ENCODE results near the gene SIRPG.
"Not testable (repeated sequence)": the region's sequence is repeated elsewhere in the genome, so short reads cannot be mapped to it uniquely, and the experiment has no call there.

SIRPG gene

DNA sequence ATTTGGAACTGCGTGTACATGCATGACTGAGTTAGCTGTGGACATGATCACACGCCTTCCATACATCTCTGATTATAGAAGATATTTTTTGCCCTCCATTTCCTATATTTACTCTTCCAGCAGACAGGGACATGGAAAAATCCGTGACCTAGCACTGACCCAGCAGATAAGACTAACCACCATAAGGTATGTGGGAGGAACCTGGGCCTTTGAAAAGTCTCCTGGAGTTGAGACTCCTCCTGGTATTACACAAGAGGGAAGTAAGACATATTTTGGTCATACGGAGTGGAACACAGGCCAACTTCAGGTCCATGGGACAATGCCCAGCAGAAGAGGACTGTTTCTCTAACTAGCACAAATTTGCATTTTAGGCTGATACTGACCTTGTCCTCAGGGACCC, 24.0 kb downstream of the SIRPG start:
- no peak for DNase-seq

DNA sequence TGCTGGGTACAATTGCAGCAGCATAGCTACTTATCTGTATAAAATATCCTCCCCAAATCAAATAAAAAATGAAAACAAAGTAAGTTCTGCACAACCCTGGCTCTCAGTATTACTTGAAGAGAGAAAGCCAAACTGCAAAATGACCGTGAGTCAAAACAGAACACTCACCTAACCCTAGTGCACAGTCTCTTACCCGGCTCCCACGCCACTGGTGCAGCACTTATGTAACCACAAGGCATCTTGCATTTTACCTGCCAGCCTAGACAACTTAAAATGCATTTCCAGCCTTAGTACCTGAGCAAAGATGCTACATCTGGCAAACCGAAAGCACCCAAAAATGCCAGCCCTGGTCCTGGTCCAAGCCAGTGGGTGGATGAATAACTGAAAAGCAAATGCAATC, 25.4 kb downstream of the SIRPG start:
- no peak for DNase-seq

DNA sequence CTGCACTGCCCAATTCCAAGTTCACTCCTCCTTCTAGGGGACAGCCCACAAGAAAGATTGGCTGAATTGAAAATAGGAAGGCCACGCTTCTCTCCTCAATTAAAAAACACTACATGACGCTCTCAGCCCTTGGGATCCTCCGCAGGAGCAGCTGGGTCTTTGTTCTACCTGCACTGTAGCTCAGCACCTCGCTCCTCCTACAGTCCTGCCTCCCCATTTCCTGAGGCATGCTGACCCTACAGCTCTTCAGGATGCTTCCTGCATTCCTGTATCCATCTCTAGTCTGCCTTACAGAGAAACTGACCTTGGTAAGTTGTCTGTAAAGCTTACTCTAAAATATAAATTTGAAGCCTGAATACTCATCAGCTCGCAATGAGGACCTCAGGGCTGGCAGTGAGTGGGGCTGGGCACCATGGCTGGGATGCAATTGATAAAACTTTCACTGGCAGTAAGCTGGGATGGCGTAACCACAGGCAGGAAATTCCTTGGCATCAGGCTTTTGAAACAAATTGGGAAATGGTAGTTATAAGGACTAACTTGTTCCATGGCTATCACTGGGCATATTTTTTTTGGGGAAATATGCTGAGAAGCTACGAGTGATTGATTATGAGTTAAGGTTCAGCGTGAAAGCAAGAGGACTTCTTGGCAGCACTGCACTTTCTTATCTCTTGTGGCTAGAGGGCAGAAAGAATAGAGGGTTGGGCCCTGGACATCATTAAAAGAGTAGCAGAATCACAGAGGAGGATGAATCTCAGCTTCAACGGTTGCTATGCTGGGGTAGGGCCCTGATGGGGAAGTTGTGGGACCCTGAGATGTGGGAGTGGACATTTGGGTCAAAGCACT, 26.0 kb downstream of the SIRPG start:
- no peak for DNase-seq

DNA sequence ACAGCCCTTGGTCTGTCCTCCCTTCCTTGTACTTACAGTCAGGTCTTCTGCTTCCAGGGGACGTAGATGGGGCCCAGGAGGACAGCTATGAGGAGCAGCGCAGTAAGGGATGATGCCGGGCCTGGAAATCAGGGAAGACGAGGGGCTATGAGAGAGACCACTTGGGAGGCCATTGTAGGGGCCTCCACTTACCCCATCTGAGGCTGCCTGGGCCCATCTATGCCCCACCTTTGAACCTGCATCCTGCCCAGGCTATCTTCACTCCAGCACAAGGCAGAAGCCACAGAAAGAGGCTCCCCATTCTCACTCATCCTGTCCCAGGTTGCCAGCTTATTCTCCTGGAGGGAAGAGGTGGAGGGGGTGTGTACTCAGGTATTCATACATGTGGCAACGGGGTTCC, 27.4 kb downstream of the SIRPG start:
- no peak for DNase-seq

DNA sequence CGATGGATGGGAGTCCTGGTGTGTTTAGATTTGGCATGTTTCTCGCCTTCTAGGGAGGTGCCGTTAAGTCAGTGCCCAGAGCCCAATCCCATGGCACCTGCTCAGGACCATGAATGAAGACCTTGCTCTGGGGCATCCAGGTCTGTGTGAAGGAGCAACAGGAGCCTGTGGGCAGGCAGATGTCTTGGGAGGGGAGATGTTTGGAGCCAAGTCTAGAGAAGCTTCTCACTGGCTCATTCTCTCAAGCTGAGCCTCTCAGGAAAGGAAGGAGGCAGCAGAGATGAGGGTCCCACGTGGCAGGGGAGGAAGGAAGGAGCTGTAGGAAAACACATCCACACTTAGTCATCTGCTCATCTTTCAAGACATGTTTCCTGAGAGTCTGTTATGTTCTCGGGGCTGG, 28.3 kb downstream of the SIRPG start:
- no peak for DNase-seq

DNA sequence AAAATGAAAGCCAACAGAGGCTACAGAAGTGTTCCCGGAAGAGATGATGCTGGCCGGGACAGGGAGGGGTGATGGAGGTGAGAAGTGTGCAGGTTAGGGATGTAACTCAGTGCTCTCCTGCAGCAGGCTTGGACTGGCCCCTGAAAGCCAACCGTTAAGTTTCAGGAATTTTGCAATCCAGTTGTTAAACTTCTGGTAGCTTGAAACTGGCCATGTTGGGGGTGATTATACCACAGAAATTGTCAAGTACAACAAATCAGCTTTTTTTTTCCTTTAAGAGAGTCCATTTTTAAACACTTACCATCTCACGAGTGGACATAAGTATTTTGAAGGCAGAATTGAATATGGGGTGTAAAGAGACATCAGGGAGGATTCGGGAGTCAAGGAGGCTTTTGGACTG, 29.0 kb downstream of the SIRPG start:
- DNase-seq = no peak

DNA sequence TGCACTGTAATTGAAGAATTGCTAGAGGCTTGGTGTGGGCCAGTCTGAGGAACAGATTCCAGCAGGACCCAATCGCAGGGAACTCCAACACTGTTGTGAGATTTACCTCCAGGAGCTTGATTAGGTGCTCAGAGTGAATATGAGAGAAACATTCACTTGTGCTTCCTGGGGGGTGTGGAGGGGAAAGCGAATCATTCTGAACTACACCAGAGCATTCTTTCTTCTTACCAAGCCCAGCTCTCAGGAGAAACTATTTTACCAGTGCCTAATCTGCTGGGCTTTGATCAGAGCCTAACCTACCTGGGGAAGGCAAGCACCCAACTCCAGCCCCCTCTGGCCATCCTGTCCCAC, 30.4 kb downstream of the SIRPG start:
- no peak for DNase-seq

DNA sequence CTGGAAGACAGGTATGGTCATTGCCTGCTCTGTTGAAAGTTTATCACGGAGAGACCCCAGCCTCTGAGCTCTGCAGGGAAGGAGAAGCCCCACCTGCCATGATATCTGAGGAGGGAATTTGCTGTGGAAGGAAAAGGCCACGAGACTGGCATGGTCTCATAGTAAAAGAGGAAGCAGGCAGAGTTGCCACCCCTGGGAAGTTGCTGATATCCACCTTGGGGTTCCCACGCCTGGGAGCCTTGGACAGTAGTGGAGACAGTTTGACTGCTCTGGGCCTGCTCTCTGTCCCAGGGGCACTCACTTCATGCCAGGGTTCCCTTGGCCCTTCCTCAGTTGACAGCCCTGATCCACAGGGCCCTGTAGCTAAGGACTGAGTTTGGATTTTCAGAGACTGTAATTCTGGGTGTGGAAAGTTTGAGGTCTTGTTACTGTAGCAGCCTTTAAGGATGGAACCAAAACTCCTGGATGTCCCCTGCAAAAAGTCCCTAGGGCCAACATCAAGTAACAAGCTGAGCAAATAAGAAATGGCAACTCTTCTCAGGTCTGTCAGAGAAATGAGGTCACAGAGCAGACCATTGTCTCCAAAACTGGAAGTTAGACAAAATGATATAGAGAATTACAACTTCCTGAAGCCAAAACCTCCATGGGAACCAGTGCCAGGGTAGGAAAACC, 30.9 kb downstream of the SIRPG start:
- no peak for DNase-seq

DNA sequence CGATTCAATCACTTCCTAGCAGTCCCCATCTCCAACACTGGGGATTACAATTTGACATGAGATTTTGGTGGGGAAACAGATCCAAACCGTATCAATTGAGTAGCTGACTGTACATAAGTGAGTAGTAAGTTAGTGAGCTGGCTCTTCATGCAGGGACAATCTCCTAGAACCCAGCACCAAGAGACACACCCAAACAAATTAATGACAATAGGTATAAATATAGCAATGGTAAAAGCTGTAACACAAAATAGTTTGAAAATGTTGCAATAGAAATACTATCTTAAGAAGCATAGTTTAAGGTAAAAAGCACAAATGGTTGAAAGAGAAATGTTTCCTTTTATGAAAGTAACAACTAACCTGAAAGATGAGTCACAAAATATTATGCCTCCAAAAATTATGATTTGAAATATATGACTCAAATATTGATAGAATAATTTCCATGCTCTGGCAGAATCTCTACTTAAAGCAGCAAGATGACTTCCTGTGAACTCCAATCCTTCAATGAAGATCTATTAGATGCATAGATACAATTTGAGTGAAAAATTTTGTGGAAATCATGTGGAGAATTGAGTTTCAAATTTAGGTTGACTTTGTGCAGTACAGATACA, 32.4 kb downstream of the SIRPG start:
- no peak for DNase-seq

DNA sequence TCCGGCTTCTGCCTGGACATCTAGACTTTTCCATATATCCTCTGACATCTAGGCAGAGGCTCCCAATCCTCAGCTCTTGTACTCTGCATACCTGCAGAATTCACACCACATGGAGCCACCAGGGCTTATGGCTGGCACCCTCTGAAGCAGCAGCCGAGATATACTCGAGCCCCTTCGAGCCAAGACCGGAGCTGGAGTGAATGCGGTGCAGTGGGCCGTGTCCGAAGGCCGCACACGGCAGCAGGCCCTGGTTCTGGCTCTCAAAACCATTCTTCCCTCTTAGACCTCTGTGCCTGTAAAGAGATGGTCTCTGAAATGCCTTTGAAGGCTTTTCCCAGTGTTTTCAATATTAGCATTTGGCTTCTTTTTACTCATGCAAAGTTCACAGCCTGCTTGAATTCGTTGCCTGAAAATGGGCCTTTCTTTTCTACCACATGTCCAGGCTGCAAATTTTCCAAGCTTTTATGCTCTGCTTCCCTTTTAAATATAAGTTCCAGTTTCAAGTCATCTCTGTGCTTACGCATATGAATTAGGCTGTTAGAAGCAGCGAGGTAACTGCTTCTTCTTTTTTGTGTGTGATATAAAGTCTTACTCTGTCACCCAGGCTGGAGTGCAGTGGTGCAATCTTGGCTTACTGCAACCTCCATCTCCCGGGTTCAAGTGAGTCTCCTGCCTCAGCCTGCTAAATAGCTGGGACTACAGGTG, 33.9 kb downstream of the SIRPG start:
- no peak for DNase-seq

DNA sequence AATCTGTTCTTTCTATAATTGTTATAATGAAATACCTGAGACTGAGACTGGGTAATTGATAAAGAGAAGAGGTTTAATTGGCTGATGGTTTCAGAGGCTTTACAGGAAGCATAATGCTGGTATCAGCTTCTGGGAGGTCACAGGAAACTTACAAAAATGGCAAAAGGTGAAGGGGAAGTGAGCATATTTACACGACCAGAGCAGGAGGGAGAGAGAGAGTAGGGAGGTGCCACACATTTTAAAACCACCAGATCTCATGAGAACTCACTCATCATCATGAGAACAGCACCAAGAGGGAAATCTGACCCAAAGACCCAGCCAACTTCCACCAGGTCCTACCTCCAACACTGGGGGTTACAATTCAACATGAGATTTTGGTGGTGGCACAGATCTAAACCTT, 35.1 kb downstream of the SIRPG start:
- no peak for DNase-seq

DNA sequence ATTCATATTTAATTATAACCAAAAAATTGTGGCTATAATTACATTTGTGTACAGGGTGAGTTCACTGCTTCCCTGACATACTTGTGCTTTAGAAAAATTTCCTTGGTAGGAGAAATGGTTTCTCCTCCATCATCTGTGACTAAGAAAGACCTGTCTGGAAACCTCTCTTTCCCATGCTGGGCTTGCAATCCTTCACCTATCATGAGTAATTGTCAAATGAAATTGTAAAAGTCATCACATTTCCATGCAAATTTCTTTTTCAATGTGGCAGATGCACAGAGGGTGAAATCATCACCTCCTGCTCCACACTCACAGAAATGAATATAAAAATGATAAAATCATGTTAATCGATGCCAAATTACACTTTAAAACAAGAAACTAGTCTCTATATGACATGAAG, 36.3 kb downstream of the SIRPG start:
- no peak for DNase-seq

DNA sequence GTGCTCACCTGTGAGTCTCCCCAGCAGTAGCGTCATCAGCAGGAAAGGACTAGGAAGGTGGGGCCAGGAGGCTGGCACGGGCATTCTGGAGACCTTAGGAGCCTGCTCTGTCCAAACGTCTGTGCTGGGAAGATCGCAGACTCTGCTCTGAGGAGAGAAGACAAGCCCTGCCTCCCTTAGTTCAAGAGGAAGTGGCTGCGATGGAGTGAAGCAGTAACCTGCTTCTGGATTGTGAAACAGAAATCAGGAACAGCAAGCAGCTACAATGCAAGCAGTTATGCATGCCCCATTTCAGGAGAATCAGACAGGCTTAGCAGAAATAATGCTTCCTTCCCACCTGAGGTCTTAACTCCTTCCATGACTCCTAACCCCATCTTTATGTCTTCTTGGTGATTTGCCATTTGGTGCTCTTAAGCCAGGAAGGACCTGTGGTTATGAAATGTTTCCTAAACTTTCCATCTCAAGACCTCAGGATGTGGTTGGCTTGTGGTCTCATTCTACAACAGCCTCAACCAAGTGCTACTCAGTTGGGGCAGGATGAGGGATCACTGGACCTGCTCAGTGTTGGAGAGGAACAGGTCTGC, 37.6 kb downstream of the SIRPG start, which contains the start of gene SIRPB1:
SIRPB1 (minus strand) TSS at position 149 of the 584 bp plus-strand sequence; CDS start at position 84, 65 bp downstream.
- DNase-seq = no peak

DNA sequence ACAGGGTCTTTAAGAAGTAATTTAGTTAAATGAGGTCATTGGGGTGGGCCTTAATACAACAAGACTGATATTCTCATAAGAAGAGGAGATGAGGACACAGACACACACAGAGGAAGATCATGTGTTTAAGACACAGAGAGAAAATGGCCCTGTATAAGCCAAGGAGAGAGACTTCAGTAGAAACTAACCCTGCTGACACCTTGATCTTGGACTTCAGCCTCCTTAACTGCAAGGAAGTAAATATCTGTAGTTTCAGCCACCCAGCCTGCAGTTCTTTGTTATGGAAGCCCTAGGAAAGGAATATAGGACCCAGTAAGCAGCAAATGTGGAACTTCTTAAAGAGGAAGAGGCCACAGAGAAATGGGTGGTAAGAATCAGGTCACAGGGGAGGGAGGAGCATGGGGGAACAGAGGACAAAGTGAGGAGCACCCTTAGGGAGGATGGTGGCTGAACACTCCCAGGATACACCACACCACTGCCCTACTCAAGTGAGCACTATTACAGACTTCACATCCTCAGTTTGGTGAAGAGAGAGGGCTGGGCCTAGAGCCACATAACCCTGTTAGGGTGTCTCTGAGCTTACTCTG, 38.5 kb downstream of the SIRPG start:
- DNase-seq = no peak

DNA sequence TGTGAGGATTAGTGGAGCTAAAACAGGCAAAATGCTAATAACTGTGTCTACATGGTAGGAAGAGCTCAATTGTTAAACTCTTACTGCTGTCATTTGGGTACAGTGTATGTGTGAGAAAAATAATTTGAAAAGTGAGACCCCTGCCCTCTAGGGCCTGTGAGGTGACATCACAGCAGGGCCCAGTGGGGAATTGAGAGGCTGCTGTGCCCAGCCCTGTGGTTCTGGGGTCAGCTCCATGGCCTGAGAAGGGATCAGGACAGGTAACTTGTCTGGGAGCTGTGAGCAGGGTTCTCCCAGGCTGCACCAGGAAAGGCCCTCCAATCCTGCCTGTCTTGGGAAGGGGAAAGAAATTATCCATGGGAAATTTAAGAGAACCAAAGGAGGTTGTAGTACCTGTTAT, 39.1 kb downstream of the SIRPG start:
- DNase-seq = no peak

DNA sequence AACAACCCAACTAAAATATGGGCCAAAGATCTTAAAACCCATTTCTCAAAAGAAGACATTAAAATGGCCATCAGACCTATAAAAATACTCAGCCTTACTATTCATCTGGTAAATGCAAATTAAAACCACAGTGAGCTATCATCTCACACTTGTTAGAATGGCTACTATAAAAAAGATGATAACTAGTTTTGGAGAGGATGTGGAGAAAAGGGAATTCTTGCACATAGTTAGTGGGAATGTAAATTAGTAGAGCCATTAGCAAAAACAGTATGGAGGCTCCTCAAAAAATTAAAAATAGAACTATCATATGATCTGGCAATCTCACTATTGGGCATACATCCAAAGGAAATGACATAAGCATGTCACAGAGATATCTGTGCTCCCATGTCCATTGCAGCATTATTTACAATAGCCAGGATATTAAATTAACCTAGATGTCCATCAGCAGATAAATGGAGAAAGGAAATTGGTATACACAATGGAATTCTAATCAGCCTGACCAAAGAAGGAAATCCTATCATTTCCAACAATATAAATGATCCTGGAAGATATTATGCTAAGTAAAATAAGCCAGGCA, 40.6 kb downstream of the SIRPG start:
- no peak for DNase-seq

DNA sequence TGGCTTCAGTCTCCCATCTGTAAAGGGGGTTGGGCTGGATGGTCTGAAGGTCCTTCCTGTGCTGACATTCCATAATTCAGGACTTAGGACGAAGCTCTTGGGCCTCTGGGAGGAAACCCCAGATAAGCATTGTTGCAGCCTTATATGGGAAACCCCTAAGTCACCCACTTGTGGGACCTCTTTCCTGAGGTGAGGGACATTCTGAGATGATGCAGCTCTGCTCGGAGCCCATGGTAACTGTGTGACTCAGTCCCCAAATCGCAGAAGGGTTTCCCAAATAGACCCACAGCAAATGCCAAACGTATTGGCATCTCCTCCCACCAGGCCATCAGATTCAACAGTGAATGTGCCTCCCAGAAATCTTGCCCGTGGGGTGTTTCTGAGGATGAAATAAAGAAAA, 47.2 kb downstream of the SIRPG start:
- not testable (repeated sequence) for DNase-seq

DNA sequence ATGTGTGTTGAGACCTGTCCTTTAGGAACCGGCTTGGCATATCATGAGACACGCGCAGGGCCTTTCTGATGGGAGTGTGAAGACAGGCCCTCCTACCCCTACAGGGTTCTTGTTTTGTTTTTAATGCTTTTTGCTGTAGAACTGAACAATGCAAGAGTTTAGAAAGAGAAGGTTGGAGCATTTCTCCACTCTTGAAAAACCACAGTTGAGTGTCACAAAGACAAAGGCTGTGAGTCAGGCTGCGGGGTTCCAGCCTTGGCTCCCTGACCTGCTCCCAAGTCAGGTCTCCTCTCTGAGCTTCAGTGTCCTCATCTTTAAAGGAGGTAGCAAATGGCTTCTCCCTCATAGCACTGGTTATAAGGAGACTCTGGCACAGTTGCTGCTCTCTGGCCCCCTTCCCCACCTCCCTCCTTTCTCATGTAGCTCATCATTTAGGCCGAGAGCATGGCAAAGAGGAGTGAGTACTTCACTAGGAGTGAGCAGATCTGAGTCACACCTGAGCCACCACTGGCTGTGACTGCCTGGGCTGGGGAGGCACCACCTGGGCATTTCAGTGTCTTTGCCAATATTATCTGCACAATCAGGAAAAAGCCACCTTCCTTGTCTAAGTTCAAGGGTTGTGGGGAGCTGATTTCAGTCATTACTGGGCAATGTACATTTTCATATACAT, 48.8 kb downstream of the SIRPG start:
- not testable (repeated sequence) for DNase-seq

DNA sequence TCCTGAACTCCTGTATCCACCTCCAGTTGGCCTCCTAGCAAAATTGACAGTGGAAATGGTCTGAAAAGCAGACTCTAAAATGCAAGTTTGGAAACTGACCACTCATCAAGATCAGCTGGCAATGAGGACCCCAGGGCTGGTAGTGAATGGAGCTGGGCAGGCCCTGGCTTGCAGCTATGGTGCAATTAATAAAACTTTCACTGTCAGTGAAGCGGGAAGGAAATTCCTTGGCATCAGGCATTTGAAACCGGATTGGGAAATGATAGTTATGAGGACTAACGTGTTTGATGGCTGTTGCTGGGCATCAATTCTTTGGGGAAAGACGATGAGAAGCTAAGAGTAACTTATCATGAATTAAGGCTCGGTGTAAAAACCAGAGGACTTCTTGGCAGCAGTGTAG, 56.8 kb downstream of the SIRPG start:
- DNase-seq = no peak

DNA sequence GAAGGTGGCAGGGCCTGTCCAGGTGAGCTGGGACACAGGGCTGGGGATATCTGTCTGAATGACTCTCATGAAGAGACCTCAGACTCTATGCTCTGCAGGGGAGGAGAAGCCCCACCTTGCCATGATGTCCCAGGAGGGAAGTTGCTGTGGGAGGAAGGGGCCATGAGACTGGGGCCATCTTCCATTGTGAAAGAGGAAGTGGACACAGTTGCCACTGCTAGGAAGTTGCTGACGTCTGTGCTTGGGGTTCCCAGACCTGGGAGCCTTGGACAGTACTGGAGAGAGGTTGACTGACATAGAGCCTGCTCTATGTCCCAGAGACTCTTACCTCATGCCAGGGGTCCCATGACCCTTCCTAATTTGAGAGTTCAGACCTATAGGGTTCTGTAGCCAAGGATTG, 62.2 kb downstream of the SIRPG start:
- DNase-seq = no peak

DNA sequence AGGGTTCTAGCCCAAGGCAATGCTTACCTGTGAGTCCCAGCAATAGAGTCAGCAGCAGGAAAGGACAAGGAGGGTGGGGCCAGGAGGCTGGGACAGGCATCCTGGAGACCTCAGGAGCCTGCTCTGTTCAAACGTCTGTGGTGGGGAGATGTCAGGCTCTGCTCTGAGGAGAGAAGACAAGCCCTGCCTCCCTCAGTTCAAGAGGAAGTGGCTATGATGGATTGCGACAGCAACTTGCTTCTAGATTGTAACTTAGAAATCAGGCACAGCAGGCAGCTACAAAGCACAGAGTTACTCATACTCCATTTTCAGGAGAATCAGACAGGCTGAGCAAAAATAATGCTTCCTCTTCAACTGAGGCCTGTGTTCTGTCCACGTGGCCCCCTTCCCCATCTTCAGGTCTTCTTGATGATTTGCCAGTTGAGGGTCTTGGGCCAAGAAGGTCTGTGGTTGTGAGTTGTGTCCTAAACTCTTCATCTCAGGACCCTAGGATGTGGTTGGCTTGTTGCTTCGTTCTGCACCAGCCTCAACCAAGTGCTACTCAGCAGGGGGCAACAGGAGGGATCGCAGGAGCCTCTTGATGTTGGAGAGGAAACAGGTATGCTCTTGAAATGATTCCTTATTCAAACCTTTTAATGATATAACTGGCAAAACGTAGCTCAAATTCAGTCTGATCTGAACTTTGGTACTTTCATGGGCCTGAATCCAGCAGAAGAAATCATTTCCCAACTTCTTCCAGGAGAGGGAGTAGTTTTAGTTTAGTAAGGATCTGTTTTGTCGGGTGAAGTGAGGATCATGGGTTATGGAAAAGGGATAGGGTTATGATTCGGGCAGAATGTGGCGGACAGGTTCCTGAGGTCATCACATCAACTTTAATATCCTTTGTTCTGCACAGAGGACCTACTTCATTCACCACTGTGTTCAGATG, 68.8 kb downstream of the SIRPG start:
- no peak for DNase-seq
